Measurements from ENCODE around the gene FADS1. TPM values are rescaled to one million over a fixed set of nuclear protein-coding genes. Genes with fewer than 3 reads are reported as not detected.

Gene FADS1
- total RNA-seq, 6 experiments from 2014 or later = 25.9 to 39.1 (median 36.4) TPM

- DNase-seq = no peak
- H3K36me3 Mint-ChIP-seq (ENCODE audit: low read depth) = no peaks in the 10 kb centered on the region
- no peaks in the 10 kb centered on the region for H3K9me3 Mint-ChIP-seq
- H3K27me3 Mint-ChIP-seq (ENCODE audit: insufficient read depth) = peaks cover 18% of the 10 kb centered on the region
- no peak overlapping the region for H3K27ac Mint-ChIP-seq
- no peaks in the 10 kb centered on the region for H3K4me1 Mint-ChIP-seq (ENCODE audit: low read depth)
- no peak for TF ChIP-seq CTCF (IDR thresholded peaks at IDR 0.05)
- no peak overlapping the region for H3K4me3 Mint-ChIP-seq
These were observed 54.0 kb downstream of the FADS1 start for GRCh38 chr11:61762798-61763197.

GRCh38 chr11:61762223-61762615 is 54.6 kb downstream of the FADS1 start:
- no peak for DNase-seq
- Mint-ChIP-seq H3K4me1 (ENCODE audit: low read depth) (no peaks in the 10 kb centered on the region; the same call in 1 of the 2 replicates), H3K9me3 (no peaks in the 10 kb centered on the region), H3K27me3 (ENCODE audit: insufficient read depth) (peaks cover 18% of the 10 kb centered on the region), H3K36me3 (ENCODE audit: low read depth) (no peaks in the 10 kb centered on the region), H3K4me3 (no peak overlapping the region), H3K27ac (no peak overlapping the region)
- TF ChIP-seq CTCF (IDR thresholded peaks at IDR 0.05) = no peak

- no peak overlapping the region for H3K27ac Mint-ChIP-seq
- DNase-seq = no peak
- no peak overlapping the region for H3K4me3 Mint-ChIP-seq
- no peak for TF ChIP-seq CTCF (IDR thresholded peaks at IDR 0.05)
- H3K27me3 Mint-ChIP-seq (ENCODE audit: insufficient read depth) = peaks cover 18% of the 10 kb centered on the region
- H3K9me3 Mint-ChIP-seq = no peaks in the 10 kb centered on the region
- H3K36me3 Mint-ChIP-seq (ENCODE audit: low read depth) = no peaks in the 10 kb centered on the region
- H3K4me1 Mint-ChIP-seq (ENCODE audit: low read depth) = peaks cover 2% of the 10 kb centered on the region
These were observed 55.2 kb downstream of the FADS1 start for GRCh38 chr11:61761440-61762222.

- Mint-ChIP-seq H3K9me3 (no peaks in the 10 kb centered on the region), H3K27me3 (ENCODE audit: insufficient read depth) (peaks cover 18% of the 10 kb centered on the region), H3K27ac (no peak overlapping the region), H3K36me3 (ENCODE audit: low read depth) (no peaks in the 10 kb centered on the region), H3K4me3 (no peak overlapping the region), H3K4me1 (ENCODE audit: low read depth) (peaks cover 9% of the 10 kb centered on the region)
- no peak for TF ChIP-seq CTCF (IDR thresholded peaks at IDR 0.05)
- no peak for DNase-seq
These were observed 55.9 kb downstream of the FADS1 start for GRCh38 chr11:61760946-61761345.

- Mint-ChIP-seq H3K9me3 (no peaks in the 10 kb centered on the region), H3K27ac (no peak overlapping the region), H3K36me3 (ENCODE audit: low read depth) (no peaks in the 10 kb centered on the region), H3K4me3 (no peak overlapping the region), H3K4me1 (ENCODE audit: low read depth) (peaks cover 13% of the 10 kb centered on the region), H3K27me3 (ENCODE audit: insufficient read depth) (peaks cover 16% of the 10 kb centered on the region)
- no peak for TF ChIP-seq CTCF (IDR thresholded peaks at IDR 0.05)
- DNase-seq = no peak
These were observed 59.5 kb downstream of the FADS1 start for GRCh38 chr11:61757213-61757862.
